Spleen (tissue), 7 donors: ENCODE results near the gene VSX1.

Source experiments
- CTCF ChIP-seq, 11 experiments: fragments of 200-600 bp in 7 of 11; fragments of 450-650 bp in 4 of 11; sonication (generic) in 4 of 11; IDR thresholded peaks in 8 of 11; conservative IDR thresholded peaks in 3 of 11; 1 replicate in 7 of 11; 2 replicates in 4 of 11; pipeline versions ENCODE4 v1.4.0 to v1.8.0; 2016 to 2021; ENCODE audit warnings: antibody characterized with exemption in 11 of 11, inconsistent platforms in 4 of 11, mild to moderate bottlenecking in 1 of 11
- POLR2A ChIP-seq, 3 donors: fragments of 450-650 bp; IDR thresholded peaks; one replicate each; pipeline ENCODE4 v1.5.1; 2017; ENCODE audit warnings: antibody characterized with exemption in 3 of 3, mild to moderate bottlenecking in 1 of 3
- donor health status: DM: no; HTN: no; CAD: no; lungs with moderate emphysema.
- donor health status: DM: no; HTN: no; CAD: no.
- donor health status: DM: no; HTN: no; CAD: no.

- TF ChIP-seq CTCF (IDR thresholded peaks at IDR 0.05 in 8 of 11, conservative IDR thresholded peaks at IDR 0.05 in 3 of 11): no peak
- TF ChIP-seq POLR2A (IDR thresholded peaks at IDR 0.05): no peak
Observed at GRCh38 chr20:25125636-25126035, 43.7 kb upstream of the VSX1 start.
